Cardiac fibroblast (primary cell): ENCODE data around the gene ADGRG6.

ENCODE experiments used
- DNase-seq, 2 donors: peaks; one replicate each; pipeline versions ENCODE4 v3.0.0 to v3.0.0-alpha.2; 2010; ENCODE audit warnings: low read depth in 2 of 2
- H3K4me3 ChIP-seq, 2 donors: replicated peaks in 1 of 2; 1 replicate in 1 of 2; 2 replicates in 1 of 2; pipeline ENCODE4 v1.5.1; 2011; ENCODE audit warnings: low read depth in 2 of 2, low read length in 2 of 2, mild to moderate bottlenecking in 2 of 2, moderate library complexity in 1 of 2
- CTCF ChIP-seq: IDR thresholded peaks from one replicate; pipeline ENCODE4 v1.5.1; 2011; ENCODE audit warnings: low read depth, mild to moderate bottlenecking, low read length, inconsistent platforms

Gene ADGRG6

GRCh38 chr6:142385352-142385751 lies 83.5 kb downstream of the ADGRG6 start:
- TF ChIP-seq CTCF, result no peak
- DNase-seq, result no peak
- no peak overlapping the region for H3K4me3 ChIP-seq

GRCh38 chr6:142386657-142387056 lies 84.8 kb downstream of the ADGRG6 start:
- no peak for DNase-seq
- no peak for TF ChIP-seq CTCF
- H3K4me3 ChIP-seq, result no peak overlapping the region

GRCh38 chr6:142387997-142388815 lies 86.4 kb downstream of the ADGRG6 start:
- TF ChIP-seq CTCF, result peak; percentile 68
- peak; percentile 78 for DNase-seq

GRCh38 chr6:142395266-142395665 lies 93.5 kb downstream of the ADGRG6 start:
- no peak for DNase-seq
- TF ChIP-seq CTCF, result no peak
- H3K4me3 ChIP-seq, result no peak overlapping the region

More at GRCh38 chr6:142387997-142388815, 86.4 kb downstream of the ADGRG6 start:
- no peak overlapping the region for H3K4me3 ChIP-seq

- no peak for TF ChIP-seq CTCF
- peak in 1 of 2 donors; percentile 26 for DNase-seq
- no peak overlapping the region for H3K4me3 ChIP-seq
Measured at GRCh38 chr6:142395768-142396231, 94.0 kb downstream of the ADGRG6 start.

- no peak for DNase-seq
- TF ChIP-seq CTCF, result no peak
- H3K4me3 ChIP-seq, result no peak overlapping the region
Measured at GRCh38 chr6:142398353-142398752, 96.5 kb downstream of the ADGRG6 start.
